RKO (cell line): ENCODE results near the gene HMGCS2.

Experiments
- DNase-seq: peaks from one replicate; pipeline ENCODE4 v3.0.0-alpha.2; 2016; ENCODE audit warnings: low spot score

HMGCS2 gene

DNA sequence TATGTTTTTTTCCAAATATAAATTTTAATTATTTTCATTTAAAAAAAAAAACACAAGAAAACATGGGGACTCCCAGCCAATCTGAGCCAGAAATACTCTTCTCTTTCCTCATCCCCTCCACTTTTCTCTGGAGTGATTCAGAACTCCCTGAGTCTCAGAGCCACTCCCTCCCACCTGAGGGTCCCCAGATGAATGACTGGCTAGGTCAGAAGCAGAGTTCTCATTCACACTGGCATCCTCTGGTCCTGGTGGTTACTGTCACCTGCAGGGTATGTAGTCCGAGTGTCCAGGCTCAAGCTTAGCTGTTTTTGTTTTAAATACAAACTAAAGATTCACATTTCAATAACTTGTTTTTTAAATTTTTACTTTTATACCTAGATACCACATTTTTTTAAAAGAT lies 6.3 kb downstream of the HMGCS2 start:
- no peak for DNase-seq

DNA sequence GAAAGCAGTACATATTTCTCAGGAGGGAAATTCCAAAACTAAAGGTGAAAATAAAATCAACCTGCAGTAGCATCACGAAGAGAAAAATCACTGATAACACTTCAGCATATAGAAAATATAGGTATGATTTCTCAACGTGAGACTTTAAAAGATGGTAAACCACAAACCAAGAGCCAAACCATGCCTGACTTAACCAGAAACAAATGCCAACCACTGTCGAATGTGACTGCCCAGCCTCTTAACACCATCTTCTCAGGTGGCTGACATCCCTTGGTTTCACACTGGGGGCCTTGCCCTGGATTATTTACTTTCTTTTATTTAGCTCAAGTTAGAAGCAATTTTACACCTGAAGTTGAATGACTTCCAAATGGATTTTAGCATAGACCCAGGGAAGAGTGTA lies 10.1 kb downstream of the HMGCS2 start:
- no peak for DNase-seq

DNA sequence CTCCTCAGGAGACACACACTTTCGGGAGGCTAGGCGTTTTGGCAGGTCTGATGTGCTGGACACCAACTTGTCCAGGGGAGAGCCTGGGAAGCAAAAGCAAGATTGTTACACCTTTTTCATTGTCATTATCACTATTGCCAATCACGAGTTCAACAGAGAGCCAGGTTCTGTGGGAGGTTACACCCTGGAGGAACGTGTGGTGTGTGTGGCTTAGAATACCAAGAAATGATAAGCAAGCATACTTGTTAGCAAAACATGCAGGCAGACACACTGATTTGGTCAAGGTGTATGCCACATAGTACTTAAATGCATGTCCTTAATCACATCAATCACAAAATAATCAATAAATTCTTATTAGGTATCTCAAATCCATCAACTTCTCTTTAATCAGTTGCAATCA lies 16.1 kb downstream of the HMGCS2 start:
- no peak for DNase-seq

DNA sequence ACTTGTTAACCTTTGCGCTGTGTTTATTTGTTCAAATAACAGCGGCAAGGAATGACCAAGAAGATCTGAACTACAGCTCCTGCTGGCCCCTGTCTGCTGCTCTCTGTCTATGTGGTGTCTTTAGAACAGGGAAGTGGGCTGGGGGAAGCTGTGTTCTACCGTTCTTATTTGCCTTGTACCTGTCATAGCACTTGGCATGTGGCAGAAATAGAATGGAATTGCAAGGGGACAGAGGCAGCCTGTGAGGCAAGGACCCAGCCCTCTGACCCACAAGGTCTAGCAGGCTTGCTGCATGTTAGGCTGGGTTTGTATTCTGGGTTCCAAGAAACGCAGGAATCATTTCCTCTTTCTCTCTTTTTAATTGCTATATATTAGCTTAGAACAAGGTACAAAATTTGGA lies 20.7 kb downstream of the HMGCS2 start:
- no peak for DNase-seq

DNA sequence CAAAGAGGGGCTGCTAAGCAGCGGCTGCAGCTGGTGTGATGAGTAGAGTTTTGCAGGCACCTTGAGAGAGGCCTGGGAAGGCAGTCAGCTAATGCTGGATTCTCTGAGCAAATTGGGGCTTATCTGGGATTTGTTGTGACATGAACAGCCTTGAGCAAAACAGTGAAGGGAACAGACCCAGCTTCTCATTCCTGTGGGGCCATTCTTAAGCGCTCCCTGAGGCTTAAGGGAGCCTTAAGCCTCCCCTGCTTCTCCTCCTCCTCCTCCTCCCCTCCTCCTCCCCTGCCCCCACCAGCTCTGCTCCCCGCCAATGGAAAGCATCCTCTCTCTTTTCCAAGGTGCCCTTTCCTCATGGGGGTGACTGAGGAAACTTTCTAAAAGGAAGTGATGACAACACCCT lies 21.3 kb downstream of the HMGCS2 start:
- no peak for DNase-seq

DNA sequence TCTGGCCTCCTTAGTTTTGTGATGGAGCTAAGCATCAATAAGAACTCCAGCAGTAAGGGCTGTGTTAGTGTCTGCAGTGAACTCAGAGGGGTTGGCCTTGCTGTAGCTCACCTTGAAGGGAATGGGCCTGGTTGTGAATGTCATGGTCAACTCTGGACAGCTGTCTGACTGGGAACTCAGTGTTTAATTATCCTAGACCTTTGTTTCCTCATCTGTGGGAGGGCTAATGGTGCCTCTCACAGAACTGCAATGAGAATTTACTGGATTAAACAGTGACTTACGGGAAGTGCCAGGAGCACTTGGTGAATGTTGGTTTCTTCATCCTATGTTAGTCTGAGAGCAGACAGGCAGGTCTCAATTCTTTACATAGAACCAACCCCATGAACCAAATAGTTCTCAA lies 23.7 kb downstream of the HMGCS2 start:
- no peak for DNase-seq

DNA sequence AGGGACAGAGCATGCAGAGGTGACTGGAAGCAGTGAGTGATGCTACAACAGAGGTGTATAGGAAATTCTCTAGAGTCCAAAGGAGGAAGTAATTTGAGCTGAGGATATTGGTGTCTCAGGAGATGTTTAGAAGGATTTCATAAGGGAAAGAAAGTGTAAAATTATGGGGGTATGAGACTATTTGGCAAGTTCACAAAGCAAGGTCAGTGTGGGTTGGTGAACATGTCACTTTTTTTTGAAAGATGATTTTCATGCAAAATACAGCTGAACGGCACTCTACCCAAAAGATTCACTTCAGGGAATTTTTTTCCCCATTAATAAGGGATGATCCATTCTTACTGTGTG lies 24.1 kb downstream of the HMGCS2 start:
- DNase-seq: no peak

DNA sequence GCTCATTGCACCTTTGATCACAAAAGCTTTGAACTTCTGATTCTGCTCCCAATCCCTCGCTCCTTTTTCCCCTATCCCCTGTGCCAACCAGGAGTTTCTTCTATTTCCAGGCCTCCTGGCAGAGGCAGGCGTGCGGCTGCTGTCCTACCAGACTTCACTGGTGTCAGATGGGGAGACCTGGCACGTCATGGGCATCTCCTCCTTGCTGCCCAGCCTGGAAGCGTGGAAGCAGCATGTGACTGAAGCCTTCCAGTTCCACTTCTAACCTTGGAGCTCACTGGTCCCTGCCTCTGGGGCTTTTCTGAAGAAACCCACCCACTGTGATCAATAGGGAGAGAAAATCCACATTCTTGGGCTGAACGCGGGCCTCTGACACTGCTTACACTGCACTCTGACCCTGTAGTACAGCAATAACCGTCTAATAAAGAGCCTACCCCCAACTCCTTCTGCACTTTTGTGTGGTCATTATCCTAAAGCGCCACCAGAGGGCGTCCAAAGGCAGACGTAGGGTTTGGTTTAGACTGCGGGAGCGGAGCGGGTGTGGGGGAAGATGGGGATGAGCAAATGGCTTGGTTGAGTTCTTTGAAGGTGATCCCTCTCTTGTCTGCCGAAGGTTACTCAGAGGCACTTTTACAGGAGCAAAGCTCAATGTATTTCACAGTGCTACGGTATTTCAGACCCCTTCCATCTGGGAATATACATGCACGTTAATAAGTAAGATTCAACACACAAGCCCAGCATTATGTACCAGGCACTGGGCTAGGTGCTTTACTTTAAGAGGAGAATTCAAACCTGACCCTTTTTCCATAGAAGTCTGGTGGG lies 24.7 kb downstream of the HMGCS2 start:
- DNase-seq: peak; percentile 69

DNA sequence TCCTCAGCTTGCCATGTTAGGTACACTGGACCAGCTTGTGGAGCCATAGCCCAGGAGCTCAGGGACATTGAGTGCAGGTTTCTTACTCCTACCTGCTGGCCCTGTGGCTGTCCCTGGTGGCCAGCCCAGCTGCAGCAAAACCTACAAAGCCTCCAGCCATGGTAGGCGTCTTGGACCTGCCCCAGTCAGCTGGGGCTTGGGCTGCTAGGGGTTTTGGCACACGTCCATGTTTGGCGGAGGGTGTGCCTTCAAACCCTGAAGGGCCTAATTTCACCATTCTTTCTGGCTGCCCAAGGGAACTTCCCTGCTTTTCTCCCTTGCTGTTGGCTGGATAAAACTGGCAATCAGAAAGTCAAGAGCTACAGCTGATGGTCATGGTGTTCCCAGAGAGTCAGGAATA lies 25.4 kb downstream of the HMGCS2 start:
- no peak for DNase-seq

DNA sequence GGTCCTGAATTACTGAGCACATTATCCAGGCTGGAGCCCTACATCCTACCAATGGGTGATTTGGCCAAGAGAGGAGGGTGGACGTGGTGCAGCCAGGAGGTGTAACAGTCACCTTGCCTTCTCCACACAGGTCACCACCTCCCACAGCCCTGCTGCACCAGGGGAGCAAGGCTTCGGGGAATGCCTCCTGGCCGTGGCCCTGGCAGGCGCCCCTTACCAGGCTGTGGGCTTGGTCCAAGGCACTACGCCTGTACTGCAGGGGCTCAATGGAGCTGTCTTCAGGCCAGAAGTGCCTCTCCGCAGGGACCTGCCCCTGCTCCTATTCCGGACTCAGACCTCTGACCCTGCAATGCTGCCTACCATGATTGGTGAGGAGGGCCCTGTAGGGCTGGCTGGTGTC lies 26.0 kb downstream of the HMGCS2 start:
- DNase-seq: no peak

DNA sequence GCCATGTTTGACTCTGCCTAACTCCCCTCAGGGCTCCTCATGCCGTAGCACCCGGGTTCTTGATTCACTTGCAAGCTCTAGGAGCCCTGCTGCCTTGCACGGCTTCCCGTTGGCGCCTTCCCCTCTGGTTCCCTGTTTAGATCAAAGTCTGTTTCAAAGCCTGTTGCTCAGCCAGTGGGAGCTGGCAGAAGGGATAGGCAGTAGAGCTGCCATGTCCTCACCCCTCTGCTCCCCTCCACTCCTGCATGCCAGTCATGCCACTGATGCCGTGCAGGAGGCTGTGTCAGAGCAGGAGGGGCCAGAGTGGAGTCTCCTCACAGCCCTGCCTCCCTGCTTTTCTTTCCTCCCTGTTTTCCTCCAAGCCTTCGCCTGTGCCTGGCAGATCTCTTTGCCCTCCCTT lies 26.5 kb downstream of the HMGCS2 start:
- DNase-seq: no peak

DNA sequence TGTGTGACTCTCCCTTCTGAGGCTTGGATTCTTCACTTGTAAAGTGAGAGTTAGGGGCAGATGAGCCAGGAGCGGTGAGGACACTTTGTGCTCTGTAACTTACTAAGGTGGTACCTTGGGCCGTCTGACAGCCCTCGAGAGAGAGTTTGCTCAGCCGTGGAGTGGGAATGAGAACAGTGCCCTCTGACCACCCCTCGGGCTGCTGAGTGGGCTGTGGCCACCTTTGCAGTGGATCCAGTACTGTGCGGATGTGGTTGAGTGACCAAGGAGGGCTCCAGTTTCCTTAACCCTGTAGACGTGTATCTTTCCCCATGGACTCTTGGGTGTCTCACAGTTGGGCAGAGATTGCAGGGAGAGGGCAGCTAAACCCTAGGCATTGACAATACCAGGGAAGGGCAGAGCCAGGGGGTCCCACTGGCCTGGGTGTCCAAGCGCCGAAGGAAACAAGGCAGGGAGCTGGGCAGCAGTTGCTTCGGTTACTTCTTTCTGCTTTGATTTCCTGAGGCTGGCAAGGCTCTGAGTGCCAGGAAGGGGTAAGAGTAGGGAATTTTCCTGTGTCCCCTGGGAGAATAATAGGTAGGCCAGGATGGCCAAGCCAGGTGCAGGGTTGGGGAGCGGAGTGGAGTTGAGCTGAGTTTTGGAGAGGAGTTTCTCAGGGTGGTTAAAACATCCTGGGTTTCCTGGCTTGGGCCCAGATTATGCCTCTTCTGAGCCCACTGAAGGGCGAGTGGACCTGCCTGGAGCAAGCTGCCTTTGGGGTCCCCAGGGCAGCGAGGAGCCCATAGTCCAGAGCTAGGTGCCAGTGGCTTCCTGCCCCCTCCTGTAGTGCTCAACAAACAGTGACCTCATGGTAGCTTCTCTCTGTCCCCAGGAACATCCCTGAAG lies 27.6 kb downstream of the HMGCS2 start:
- no peak for DNase-seq

DNA sequence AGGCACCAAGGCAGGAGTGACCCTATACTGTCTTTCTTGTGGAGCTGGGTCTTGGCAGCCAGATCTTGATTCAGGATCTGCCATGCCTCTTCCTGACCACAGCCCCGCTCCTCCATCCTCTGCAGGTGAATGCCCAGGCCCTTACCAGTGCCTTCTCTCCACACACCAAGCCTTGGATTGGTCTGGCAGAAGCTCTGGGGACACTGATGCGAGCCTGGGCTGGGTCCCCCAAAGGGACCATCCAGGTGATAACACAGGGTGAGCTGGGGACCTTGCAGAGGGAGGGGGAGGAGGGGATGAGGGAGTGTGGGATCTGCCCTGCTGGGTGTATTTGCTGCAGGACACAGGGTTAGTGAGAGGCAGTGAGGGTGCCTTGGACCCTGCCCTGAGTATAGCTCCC lies 28.4 kb downstream of the HMGCS2 start:
- no peak for DNase-seq

DNA sequence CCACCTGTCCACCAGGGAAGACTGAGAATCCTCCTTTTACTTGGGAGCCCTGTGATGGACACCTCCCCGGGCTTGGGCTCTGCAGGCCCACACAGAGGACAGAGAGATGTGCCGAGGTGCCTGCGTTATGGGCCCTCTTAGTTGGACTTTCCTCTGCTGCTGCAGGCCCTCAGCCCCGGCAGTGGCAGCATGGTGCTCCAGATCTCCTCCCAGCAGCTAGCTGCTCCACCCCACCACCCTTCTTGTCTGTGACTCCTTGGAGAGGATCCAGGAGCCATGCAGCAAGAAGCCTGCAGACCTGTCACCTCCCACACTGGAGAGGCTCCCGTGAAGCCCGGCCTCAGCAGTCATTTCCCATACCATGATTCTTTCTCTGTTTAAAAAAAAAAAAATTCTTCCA lies 29.6 kb downstream of the HMGCS2 start:
- DNase-seq: no peak

DNA sequence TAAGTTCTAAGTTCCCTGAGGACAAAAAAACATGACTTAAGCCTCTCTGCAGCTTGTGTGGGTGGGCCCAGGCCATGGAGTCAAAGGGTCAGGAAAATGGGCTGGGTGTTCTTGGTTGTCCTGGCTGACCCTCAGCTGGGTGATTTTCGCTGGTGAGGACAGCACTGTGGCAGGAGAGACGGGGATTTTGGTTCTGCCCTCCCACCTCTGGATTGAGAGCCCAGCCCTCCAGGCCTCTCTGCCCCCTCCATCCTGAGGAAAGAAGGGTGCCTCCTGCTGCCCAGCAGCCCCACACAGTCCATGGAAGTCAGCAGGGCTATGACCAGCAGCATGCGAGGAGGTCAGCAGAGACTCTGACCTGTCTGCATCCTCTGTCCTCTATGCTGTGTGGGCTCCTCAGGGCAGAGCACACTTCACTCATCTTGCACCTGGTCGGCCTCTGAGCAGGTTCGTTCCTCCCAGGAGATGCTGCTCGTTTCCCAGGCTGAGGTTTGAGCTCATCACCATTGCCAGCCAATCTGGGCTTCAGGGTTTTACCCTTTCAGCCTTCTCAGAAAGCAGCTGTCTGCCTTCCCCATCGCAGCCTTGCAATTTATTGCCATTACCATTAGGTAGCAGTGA lies 30.5 kb downstream of the HMGCS2 start:
- no peak for DNase-seq

DNA sequence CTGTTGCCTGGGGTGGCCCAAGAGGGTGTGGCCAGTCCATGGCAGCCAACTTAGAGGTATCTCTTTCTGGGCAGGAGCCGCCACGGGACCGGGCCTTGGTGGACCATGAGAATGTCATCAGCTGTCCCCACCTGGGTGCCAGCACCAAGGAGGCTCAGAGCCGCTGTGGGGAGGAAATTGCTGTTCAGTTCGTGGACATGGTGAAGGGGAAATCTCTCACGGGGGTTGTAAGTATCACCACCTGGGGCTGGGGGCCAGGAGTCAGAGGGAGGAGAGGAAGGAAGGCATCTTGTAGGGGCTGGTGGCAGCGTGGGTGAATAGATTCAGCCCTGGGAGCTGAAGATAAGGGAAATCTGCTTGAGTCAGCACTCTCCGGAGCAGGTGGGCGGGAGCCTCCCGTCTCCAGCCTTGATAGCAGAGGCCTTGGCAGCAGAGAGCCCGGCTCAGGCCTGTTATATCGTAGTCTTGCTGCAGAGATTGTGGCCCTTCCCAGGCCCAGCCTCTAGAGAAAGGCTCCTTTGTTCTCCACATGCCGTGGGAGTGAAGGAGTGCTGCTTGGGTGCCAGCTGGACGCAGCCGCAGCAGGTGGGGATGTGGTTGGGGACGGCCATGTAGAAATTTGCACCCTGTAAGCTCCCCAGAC lies 31.5 kb downstream of the HMGCS2 start:
- DNase-seq: no peak

DNA sequence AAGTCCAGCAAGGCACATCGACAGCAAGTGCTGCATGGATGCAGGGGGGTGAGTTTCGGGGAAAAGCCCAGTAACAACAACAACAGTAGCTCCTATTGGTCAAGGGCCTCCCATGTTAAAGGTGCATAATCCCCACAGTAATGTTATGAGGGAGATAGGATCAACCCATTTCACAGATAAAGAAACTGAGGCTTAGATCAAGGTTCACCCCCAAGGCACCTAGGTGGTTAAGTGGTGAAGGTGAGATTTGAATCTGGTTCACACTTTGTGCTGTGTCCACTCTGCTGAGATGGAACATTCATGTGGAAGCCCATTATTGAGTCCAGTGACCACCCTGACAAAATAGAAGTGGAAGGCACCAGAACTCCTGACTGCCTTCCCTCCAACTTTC lies 32.1 kb downstream of the HMGCS2 start:
- no peak for DNase-seq

DNA sequence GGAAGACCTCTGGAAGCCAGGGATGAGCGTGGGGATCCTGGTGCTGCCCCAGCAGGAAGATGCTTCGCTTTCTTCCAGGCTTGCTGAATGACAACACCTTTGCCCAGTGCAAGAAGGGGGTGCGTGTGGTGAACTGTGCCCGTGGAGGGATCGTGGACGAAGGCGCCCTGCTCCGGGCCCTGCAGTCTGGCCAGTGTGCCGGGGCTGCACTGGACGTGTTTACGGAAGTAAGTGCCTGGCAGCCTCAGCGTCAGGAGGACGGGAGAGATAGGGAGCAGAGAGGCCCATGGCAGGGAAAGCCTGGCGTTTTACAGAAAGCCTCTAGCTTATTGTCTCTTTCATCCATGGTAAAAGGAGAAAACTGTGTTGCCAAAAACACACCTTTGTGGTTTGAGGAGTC lies 33.5 kb downstream of the HMGCS2 start:
- DNase-seq: no peak

DNA sequence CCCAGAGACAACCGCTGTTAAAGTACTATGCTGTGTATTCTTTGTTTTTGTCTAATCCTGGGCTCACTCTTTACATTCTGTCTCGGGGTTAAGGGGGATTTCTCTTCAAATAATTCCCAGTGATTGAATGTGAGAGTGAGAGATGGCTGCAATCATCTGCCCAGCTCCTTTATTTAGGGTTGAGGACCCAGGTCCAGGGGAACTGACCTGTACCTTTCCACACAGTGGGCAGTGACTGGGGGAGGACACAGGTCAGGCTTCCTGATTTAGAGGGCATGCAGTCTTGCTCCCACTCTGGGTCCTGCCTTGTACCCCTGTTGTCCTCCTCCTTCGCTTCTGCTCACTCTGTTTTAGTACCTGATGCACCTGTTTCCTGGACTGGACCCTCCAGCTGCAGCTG lies 35.0 kb downstream of the HMGCS2 start:
- no peak for DNase-seq

DNA sequence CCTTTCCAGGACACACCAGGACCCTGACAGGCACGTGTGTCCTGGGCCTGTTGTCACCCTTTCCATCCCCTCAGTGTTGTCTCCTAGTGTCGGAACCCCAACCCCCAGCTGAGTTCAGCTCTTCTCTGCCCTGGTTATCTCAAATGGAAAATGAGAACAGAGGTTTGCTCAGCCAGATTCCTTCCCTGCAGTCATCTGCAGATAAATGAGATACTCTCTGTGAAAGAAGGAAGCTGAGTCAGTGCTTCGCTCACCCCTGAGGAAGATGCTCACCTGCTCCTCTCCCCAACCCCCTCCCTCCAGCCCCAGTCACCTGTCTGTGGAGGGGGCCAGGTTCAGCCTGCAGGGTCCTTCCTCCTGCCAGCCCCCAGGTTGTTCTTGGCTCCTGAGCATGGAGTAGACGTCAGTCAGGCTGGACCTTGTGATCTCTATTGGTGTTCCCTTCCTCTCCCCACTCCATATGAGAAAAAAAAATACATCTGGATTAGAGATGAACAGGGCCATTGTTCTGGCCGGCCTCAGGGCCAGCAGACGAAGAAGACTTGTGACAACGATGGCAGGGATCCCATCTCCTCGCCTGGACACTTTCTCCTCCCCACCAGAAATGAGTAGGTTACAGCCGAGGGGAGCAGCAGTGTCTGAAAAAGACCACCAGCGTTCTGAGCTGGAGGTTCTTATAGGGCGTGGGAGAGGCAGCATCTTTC lies 36.1 kb downstream of the HMGCS2 start:
- no peak for DNase-seq

DNA sequence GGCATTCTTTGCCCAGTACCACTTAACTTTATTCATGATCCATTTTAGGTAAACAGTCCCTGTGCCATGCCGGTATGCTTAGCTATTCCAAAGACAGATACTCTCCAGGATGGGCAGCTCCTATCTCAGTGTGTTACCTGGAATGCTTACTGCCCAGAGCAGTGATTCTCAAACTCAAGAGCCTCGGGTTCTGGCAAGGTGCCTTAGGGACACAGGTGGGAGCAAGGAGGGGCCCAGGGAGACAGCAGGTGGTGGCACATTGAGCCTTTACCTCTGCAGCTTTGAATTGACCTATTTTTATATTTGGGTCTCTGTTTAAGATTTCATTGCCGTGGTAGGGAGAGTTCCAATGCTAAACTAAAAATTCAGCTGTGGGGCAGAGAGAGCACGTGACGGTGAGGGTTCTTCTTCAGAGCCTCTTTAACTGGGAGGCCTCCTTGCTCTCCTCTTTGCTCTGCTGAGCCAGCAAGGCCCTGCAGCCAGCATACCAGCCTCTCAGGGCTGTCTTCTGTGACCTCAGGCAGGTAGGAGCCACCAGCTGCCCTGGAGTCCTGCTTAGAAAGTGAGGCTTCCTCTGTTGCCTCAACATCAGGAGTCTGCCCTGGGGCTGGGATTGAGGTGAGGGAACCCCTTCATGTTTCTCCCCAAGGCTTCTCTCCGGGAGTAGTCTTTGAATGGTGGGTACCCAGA lies 36.8 kb downstream of the HMGCS2 start:
- DNase-seq: no peak
